ENCODE data around the gene MBD6. TPM values are rescaled to one million over a fixed set of nuclear protein-coding genes. Genes with fewer than 3 reads are reported as not detected.
"Not testable (repeated sequence)": the region's sequence is repeated elsewhere in the genome, so short reads cannot be mapped to it uniquely, and the experiment has no call there.

The MBD6 gene
- total and polyA plus RNA-seq, 5 donors: 16.4 to 50.9 (median 37.6) TPM

GRCh38 chr12:57517187-57517586 lies 5.4 kb upstream of the MBD6 start:
- intact Hi-C loops (cut with DNase I): no loop called here
- DNase-seq: no peak
- Histone ChIP-seq H3K9me3 (ENCODE audit: control insufficient read depth, low read length) (no peaks in the 10 kb centered on the region), H3K27ac (ENCODE audit: low read length) (no peak overlapping the region), H3K27me3 (ENCODE audit: control insufficient read depth, insufficient read depth) (no peaks in the 10 kb centered on the region), H3K4me1 (ENCODE audit: control insufficient read depth, insufficient read depth, low read length) (peaks cover 7% of the 10 kb centered on the region), H3K4me3 (ENCODE audit: low read length) (no peak overlapping the region)
- no peak for ATAC-seq
- 78% methylated on average over 1 of the region's 1 CpG for WGBS

DNA sequence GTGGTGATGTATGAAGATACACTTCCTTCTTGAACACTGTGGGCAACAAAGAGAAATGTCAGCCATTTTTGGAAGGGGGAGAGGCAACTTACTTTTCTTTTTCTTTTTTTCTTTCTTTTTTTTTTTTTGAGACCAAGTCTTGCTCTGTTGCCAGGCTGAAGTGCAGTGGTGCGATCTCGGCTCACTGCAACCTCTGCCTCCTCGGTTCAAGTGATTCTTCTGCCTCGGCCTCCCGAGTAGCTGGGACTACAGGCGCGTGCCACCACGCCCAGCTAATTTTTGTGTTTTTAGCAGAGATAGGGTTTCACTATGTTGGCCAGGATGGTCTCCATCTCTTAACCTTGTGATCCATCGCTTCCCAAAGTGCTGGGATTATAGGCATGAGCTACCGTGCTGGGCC lies 4.9 kb upstream of the MBD6 start:
- H3K4me3 ChIP-seq (ENCODE audit: low read length): peak overlapping the region; percentile 72
- H3K4me1 ChIP-seq (ENCODE audit: control insufficient read depth, insufficient read depth, low read length); ATAC-seq; H3K27me3 ChIP-seq (ENCODE audit: control insufficient read depth, insufficient read depth); DNase-seq; H3K9me3 ChIP-seq (ENCODE audit: control insufficient read depth, low read length); intact Hi-C loops (cut with DNase I): not testable (repeated sequence)
- peak overlapping the region; percentile 56 for H3K27ac ChIP-seq (ENCODE audit: low read length)
- WGBS: 85% methylated on average over 10 of the region's 10 CpGs

- H3K4me1 ChIP-seq (ENCODE audit: control insufficient read depth, insufficient read depth, low read length): peaks cover 7% of the 10 kb centered on the region
- WGBS: 55% methylated on average over 8 of the region's 8 CpGs
- no peaks in the 10 kb centered on the region for H3K9me3 ChIP-seq (ENCODE audit: control insufficient read depth, low read length)
- DNase-seq (no peak), ATAC-seq (no peak)
- peak overlapping the region; percentile 72 for H3K4me3 ChIP-seq (ENCODE audit: low read length)
- H3K27ac ChIP-seq (ENCODE audit: low read length): peak overlapping the region; percentile 56
- no peaks in the 10 kb centered on the region for H3K27me3 ChIP-seq (ENCODE audit: control insufficient read depth, insufficient read depth)
- intact Hi-C loops (cut with DNase I): no loop called here
These were observed 4.3 kb upstream of the MBD6 start for GRCh38 chr12:57518176-57518919.

GRCh38 chr12:57518920-57519795 lies 3.5 kb upstream of the MBD6 start:
- ATAC-seq (peak in 1 of 2 donors; percentile 0), DNase-seq (peak; percentile 64 to 67 (median 64))
- Histone ChIP-seq H3K27ac (ENCODE audit: low read length) (peak overlapping the region; percentile 94), H3K4me3 (ENCODE audit: low read length) (peak overlapping the region; percentile 72), H3K4me1 (ENCODE audit: control insufficient read depth, insufficient read depth, low read length) (peaks cover 11% of the 10 kb centered on the region), H3K9me3 (ENCODE audit: control insufficient read depth, low read length) (no peaks in the 10 kb centered on the region), H3K27me3 (ENCODE audit: control insufficient read depth, insufficient read depth) (no peaks in the 10 kb centered on the region)
- WGBS: 23% methylated on average over 7 of the region's 7 CpGs
- intact Hi-C loops (cut with DNase I): no loop called here

- intact Hi-C loops (cut with DNase I): no loop called here
- DNase-seq (no peak), ATAC-seq (no peak)
- H3K4me1 ChIP-seq (ENCODE audit: control insufficient read depth, insufficient read depth, low read length): peaks cover 12% of the 10 kb centered on the region
- no peaks in the 10 kb centered on the region for H3K27me3 ChIP-seq (ENCODE audit: control insufficient read depth, insufficient read depth)
- under 1% methylated on average over 8 of the region's 8 CpGs for WGBS
- H3K27ac ChIP-seq (ENCODE audit: low read length): peak overlapping the region; percentile 94
- H3K4me3 ChIP-seq (ENCODE audit: low read length): peak overlapping the region; percentile 72
- no peaks in the 10 kb centered on the region for H3K9me3 ChIP-seq (ENCODE audit: control insufficient read depth, low read length)
These were observed 2.9 kb upstream of the MBD6 start for GRCh38 chr12:57519796-57520052.

DNA sequence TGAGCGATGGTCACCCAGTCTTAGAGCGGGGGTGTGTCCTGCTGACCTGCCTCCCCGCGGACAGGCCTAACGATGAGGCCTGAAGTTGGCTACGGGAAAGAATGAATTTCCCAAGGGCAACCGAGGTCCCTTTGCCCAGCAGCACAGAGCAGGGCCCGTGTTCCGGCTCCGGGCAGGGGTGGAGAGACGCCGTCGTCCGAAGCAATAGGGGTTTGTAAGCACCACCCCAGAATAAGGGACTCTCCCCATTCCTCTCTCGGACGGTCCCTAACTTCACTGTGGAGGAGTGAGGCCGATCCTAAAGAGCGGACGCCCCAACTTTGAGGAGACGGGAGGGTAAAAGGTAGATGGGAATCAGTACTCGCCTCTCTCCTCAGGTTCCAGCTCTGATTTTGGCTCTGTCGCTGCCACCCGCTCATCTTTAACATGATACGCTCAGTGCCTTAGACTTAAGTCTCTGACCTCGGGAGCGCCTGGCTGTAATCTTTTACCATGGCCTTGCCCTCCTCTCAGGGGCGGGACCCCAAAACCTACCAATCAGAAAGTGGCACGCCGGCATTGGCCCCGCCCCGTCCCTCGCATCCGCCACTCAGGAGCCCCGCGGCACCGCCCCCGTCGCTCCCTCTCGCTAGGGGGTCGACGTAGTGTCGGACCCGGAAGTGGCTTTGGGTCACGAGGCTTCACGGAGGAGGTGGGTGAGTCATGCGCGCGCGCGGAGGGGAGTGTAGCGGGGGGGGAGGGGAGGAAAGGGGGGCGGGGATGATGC lies 2.4 kb upstream of the MBD6 start, which contains the start of gene DDIT3:
Gene DDIT3 (minus strand): TSS at position 462 of the 766 bp plus-strand sequence. CDS start 3,108 bp downstream, outside the sequence.
- peaks cover 12% of the 10 kb centered on the region for H3K4me1 ChIP-seq (ENCODE audit: control insufficient read depth, insufficient read depth, low read length)
- H3K4me3 ChIP-seq (ENCODE audit: low read length): peak within 1 kb of the TSS; percentile 72
- H3K9me3 ChIP-seq (ENCODE audit: control insufficient read depth, low read length): no peaks in the 10 kb centered on the region
- peak within 1 kb of the TSS; percentile 94 for H3K27ac ChIP-seq (ENCODE audit: low read length)
- intact Hi-C loops (cut with DNase I): no loop called here
- WGBS: under 1% methylated on average over 52 of the region's 52 CpGs
- H3K27me3 ChIP-seq (ENCODE audit: control insufficient read depth, insufficient read depth): no peaks in the 10 kb centered on the region
- ATAC-seq (peak; percentile 89), DNase-seq (peak; percentile 100)

- H3K9me3 ChIP-seq (ENCODE audit: control insufficient read depth, low read length): no peaks in the 10 kb centered on the region
- peak overlapping the region; percentile 90 for H3K27ac ChIP-seq (ENCODE audit: low read length)
- no peaks in the 10 kb centered on the region for H3K27me3 ChIP-seq (ENCODE audit: control insufficient read depth, insufficient read depth)
- ATAC-seq (no peak), DNase-seq (peak; percentile 57 to 78 (median 74))
- peak overlapping the region; percentile 91 for H3K4me3 ChIP-seq (ENCODE audit: low read length)
- intact Hi-C loops (cut with DNase I): no loop called here
- H3K4me1 ChIP-seq (ENCODE audit: control insufficient read depth, insufficient read depth, low read length): peaks cover 12% of the 10 kb centered on the region
- WGBS: 34% methylated on average over 17 of the region's 17 CpGs
These were observed 1.1 kb upstream of the MBD6 start for GRCh38 chr12:57521525-57522010.

DNA sequence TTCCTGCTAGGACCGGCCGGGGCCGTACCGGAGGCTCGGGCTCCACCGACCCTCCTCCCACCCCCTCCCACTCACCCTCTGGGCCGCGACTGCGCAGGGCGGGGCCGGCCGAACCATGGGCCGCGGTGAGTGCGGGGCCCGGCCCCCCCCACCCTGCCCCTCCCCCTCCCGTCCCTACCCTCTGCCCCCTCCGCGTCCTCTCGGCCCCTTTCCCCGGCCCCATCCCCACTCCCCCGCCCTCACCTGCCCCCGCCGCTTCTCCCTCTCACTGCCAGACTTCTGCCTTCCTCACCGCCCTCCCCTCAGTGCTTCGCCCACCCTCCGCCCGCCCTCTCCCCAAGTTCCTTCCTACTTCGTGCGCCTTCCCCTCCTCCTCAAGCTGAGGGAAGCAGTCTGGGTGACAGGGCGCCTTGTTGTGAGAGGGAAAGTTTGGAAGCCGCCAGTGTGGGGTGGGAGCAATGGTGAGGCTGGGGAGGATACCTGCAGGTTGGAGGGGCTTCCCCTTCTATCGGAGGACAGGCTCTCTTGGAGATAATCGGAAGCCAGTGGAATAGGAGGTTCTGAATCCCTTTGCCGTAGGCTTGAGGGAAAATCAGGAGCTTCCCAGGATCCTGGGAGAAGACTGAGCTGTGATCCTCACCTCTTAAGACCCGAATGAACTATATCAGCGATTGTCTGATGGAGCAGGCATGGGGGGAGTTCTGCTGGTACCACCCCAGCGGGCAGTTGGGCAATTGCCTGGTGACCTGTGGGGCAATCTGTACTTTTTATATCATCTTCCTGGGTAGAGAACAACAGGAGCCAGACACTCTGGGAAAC lies 472 bp downstream of the MBD6 start:
- Histone ChIP-seq H3K27me3 (ENCODE audit: control insufficient read depth, insufficient read depth) (no peaks in the 10 kb centered on the region), H3K4me1 (ENCODE audit: control insufficient read depth, insufficient read depth, low read length) (peaks cover 10% of the 10 kb centered on the region), H3K27ac (ENCODE audit: low read length) (peak overlapping the region; percentile 90), H3K9me3 (ENCODE audit: control insufficient read depth, low read length) (no peaks in the 10 kb centered on the region), H3K4me3 (ENCODE audit: low read length) (peak overlapping the region; percentile 91)
- peak; percentile 70 to 88 (median 84) for DNase-seq
- ATAC-seq: peak in 1 of 2 donors; percentile 1
- WGBS: under 1% methylated on average over 38 of the region's 38 CpGs
- intact Hi-C loops (cut with DNase I): no loop called here

DNA sequence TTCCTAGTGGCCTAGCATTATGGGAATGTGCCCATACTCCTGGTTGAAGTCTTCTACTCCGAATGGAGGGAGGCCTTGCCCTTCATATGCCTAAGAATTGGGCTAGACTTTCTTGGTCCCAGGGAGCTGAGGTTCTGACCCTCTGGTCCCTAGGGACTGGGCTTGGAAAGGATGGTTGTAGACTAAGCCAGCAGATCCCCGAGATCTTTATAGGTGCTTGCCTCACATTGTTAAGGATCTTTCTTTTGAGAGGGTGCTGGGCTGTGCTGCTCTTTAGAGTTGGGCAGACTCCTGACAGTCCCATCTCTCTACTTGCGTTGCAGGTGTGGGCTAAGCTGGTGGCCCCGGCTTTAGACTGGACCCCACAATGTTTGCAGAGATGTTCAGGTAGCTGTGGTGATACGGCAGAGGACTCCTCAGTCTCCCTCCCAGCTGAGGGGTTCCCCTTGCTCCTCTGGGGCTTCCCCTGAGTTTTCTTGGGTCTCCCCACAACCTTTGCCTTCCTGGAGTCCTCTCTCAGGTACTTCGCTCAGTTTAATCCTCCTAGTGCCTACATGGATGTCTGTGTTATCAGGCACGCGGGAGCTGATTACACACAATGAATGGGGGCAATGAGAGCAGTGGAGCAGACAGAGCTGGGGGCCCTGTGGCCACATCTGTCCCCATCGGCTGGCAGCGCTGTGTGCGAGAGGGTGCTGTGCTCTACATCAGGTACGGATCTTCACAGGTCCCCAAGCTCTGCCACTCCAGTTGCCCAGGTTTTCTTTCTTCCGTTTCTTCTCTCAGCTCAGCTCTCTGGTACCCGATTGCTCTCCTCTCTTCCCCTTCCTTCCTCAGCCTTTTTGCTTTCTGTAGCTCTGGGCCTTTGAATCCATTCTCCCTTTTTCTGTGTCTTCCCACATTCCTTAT lies 1.3 kb downstream of the MBD6 start:
- ATAC-seq: no peak
- intact Hi-C loops (cut with DNase I): no loop called here
- no peak for DNase-seq
- no peaks in the 10 kb centered on the region for H3K27me3 ChIP-seq (ENCODE audit: control insufficient read depth, insufficient read depth)
- 61% methylated on average over 14 of the region's 14 CpGs for WGBS
- H3K27ac ChIP-seq (ENCODE audit: low read length): peak overlapping the region; percentile 65
- H3K4me1 ChIP-seq (ENCODE audit: control insufficient read depth, insufficient read depth, low read length): peaks cover 10% of the 10 kb centered on the region
- no peaks in the 10 kb centered on the region for H3K9me3 ChIP-seq (ENCODE audit: control insufficient read depth, low read length)
- H3K4me3 ChIP-seq (ENCODE audit: low read length): peak overlapping the region; percentile 91

Measured in right cardiac atrium (tissue), 5 donors.